AG09309 (cell line): ENCODE measurements around the gene FRRS1.

Experiments
- DNase-seq: peaks from one replicate; pipeline ENCODE4 v3.0.0-alpha.2; 2010; ENCODE audit warnings: low read depth
- H3K4me3 ChIP-seq: 2 replicates; pipeline ENCODE4 v1.5.1; 2011; ENCODE audit warnings: mild to moderate bottlenecking, low read depth, low read length, moderate library complexity; ENCODE audit not compliant: control insufficient read depth
- TF ChIP-seq, protein P1 (sequence below): IDR thresholded peaks from 2 replicates; pipeline ENCODE4 v1.5.1; 2011; ENCODE audit warnings: mild to moderate bottlenecking, low read depth, low read length, inconsistent platforms; ENCODE audit not compliant: insufficient read depth, control insufficient read depth; ENCODE audit errors: missing control alignments

FRRS1 gene

DNA sequence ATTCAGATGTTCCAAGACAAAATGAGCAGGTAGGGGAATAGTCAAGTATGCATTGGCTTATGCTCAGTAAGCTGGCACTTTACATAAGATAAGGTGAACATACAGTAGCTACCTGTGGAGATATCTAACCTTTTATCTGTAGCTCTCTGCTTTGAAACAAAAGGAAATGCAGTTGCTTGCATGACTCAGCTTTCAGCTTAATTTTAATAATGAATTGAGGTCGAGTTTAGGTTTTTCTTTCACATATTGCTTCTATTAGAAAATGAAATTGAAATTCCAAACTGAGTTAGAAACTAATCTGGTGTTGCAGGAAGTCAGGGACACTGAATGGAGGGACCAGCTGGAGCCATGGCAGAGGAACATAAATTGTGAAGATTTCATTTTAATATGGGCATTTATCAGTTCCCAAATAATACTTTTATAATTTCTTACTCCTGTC lies 8.3 kb downstream of the FRRS1 start:
- DNase-seq = no peak
- TF ChIP-seq, protein P1, sequence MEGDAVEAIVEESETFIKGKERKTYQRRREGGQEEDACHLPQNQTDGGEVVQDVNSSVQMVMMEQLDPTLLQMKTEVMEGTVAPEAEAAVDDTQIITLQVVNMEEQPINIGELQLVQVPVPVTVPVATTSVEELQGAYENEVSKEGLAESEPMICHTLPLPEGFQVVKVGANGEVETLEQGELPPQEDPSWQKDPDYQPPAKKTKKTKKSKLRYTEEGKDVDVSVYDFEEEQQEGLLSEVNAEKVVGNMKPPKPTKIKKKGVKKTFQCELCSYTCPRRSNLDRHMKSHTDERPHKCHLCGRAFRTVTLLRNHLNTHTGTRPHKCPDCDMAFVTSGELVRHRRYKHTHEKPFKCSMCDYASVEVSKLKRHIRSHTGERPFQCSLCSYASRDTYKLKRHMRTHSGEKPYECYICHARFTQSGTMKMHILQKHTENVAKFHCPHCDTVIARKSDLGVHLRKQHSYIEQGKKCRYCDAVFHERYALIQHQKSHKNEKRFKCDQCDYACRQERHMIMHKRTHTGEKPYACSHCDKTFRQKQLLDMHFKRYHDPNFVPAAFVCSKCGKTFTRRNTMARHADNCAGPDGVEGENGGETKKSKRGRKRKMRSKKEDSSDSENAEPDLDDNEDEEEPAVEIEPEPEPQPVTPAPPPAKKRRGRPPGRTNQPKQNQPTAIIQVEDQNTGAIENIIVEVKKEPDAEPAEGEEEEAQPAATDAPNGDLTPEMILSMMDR = no peak
- H3K4me3 ChIP-seq = no peak overlapping the region

GRCh38 chr1:99756598-99756997 lies 9.8 kb downstream of the FRRS1 start:
- peak; percentile 43 for DNase-seq
- no peak overlapping the region for H3K4me3 ChIP-seq
- TF ChIP-seq, protein P1 = no peak

- no peak overlapping the region for H3K4me3 ChIP-seq
- no peak for DNase-seq
- TF ChIP-seq, protein P1 = no peak
Observed at GRCh38 chr1:99755664-99756063, 10.8 kb downstream of the FRRS1 start.

- DNase-seq = no peak
- no peak overlapping the region for H3K4me3 ChIP-seq
- TF ChIP-seq, protein P1 = no peak
Observed at GRCh38 chr1:99754697-99755096, 11.7 kb downstream of the FRRS1 start.

GRCh38 chr1:99754055-99754626 lies 12.3 kb downstream of the FRRS1 start:
- DNase-seq = no peak
- H3K4me3 ChIP-seq = no peak overlapping the region
- TF ChIP-seq, protein P1 = no peak

DNA sequence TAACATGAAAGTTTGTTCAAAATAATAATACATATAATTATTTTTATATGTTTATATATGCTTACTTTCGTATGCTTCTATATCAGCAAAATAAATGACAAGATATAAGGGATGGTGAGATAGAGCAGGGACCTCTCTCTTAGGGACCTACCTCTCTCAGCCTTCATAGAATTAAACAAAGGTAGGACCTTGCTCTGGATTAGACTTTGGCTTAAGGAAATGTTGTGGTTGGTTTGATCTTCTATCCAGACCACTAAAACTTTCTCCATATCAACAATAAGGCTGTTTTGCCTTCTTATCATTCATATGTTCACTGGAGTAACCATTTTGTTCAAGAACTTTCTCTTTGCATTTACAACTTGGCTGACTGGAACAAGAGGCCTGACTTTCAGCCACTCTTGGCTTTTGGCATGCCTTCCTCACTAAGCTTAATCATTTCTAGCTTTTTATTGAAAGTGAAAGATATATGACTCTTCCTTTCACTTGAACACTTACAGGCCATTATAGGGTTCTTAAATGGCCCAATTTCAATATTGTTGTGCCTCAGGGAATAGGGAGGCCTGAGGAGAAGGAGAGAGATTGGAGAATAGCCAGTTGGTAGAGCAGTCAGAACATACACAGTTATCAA lies 14.4 kb downstream of the FRRS1 start:
- no peak overlapping the region for H3K4me3 ChIP-seq
- DNase-seq = no peak
- TF ChIP-seq, protein P1 = no peak
